OCI-LY3 (cell line): ENCODE data around the gene CELF4.

Experiments
- H2AFZ ChIP-seq: fragments of 200-600, 300-600 bp; shearing (Covaris generic); 2 replicates; pipeline ENCODE4 v1.6.0; 2014; ENCODE audit warnings: antibody characterized with exemption, low read depth, low read length
- H3K27ac ChIP-seq: fragments of 200-600, 300-600 bp; sonication (generic); 2 replicates; pipeline ENCODE4 v1.5.1; 2014; ENCODE audit warnings: mild to moderate bottlenecking, low read length, moderate library complexity, mixed read lengths
- H3K27me3 ChIP-seq: fragments of 200-600, 300-600 bp; sonication (generic); 2 replicates; pipeline ENCODE4 v1.6.1; 2014; ENCODE audit warnings: low read depth, low read length, mixed read lengths
- H3K36me3 ChIP-seq: fragments of 200-600, 300-600 bp; sonication (generic); replicated peaks from 2 replicates; pipeline ENCODE3; 2014; ENCODE audit warnings: low read depth, low read length, mixed read lengths
- H3K4me1 ChIP-seq: fragments of 300-600, 200-600 bp; sonication (generic); 2 replicates; pipeline ENCODE4 v1.6.1; 2014; ENCODE audit warnings: low read length, mixed read lengths
- H3K4me2 ChIP-seq: fragments of 200-600, 300-600 bp; sonication (generic); 2 replicates; pipeline ENCODE4 v1.6.1; 2014; ENCODE audit warnings: low read length, mixed read lengths
- H3K4me3 ChIP-seq: fragments of 300-600, 200-600 bp; sonication (generic); 2 replicates; pipeline ENCODE4 v1.5.1; 2014; ENCODE audit warnings: antibody characterized with exemption, mild to moderate bottlenecking, low read length, moderate library complexity
- H3K79me2 ChIP-seq: fragments of 300-600, 200-600 bp; shearing (Covaris generic); 2 replicates; pipeline ENCODE4 v1.6.1; 2014; ENCODE audit warnings: mild to moderate bottlenecking, low read length, mixed read lengths
- H3K9ac ChIP-seq: fragments of 300-600, 200-600 bp; shearing (Covaris generic); 2 replicates; pipeline ENCODE4 v1.6.0; 2014; ENCODE audit warnings: mild to moderate bottlenecking, low read length, moderate library complexity
- H3K9me3 ChIP-seq: fragments of 200-600, 300-600 bp; shearing (Covaris generic); 2 replicates; pipeline ENCODE4 v1.6.1; 2014; ENCODE audit warnings: low read length, mixed read lengths; ENCODE audit not compliant: insufficient read depth
- H4K20me1 ChIP-seq: fragments of 200-600, 300-600 bp; sonication (generic); 2 replicates; pipeline ENCODE4 v1.6.1; 2016; ENCODE audit warnings: low read length, mixed read lengths; ENCODE audit not compliant: insufficient read depth
- EZH2phosphoT487 ChIP-seq: fragments of 200-600 bp; shearing (Covaris generic); IDR thresholded peaks from 2 replicates; pipeline ENCODE4 v1.6.1; 2018; ENCODE audit warnings: antibody characterized with exemption, mixed run types, low read depth
- TF ChIP-seq, protein P1 (sequence below): fragments of 200-600, 300-600 bp; sonication (generic); IDR thresholded peaks from 2 replicates; pipeline ENCODE4 v1.5.1; 2014; ENCODE audit warnings: antibody characterized with exemption, low read length, low read depth

Gene CELF4

DNA sequence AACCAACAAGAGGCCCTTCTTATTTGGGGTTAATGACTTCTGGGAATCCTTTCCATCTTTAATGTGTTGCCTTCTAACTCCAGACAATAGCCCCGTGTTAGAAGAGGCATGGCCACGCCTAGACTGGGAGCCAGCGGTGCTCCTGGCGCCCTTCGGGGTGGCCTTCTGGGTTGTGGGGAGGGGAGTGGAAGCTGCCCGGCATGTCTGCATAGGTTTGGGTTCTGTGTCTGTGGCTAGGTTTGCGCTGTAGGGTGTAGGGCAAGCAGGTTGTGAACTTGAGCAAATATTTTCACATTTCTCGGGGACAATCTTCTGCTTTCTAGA, 40.4 kb downstream of the CELF4 start:
- Histone ChIP-seq H3K27me3 (no peaks in the 10 kb centered on the region), H3K36me3 (no peaks in the 10 kb centered on the region), H2AFZ (no peak overlapping the region), H3K27ac (no peak overlapping the region), H3K4me2 (no peak overlapping the region), H3K4me3 (no peak overlapping the region), H3K4me1 (peaks cover 22% of the 10 kb centered on the region), H3K9ac (no peak overlapping the region), H4K20me1 (no peaks in the 10 kb centered on the region), H3K79me2 (no peaks in the 10 kb centered on the region), H3K9me3 (no peaks in the 10 kb centered on the region)
- TF ChIP-seq, protein P1, sequence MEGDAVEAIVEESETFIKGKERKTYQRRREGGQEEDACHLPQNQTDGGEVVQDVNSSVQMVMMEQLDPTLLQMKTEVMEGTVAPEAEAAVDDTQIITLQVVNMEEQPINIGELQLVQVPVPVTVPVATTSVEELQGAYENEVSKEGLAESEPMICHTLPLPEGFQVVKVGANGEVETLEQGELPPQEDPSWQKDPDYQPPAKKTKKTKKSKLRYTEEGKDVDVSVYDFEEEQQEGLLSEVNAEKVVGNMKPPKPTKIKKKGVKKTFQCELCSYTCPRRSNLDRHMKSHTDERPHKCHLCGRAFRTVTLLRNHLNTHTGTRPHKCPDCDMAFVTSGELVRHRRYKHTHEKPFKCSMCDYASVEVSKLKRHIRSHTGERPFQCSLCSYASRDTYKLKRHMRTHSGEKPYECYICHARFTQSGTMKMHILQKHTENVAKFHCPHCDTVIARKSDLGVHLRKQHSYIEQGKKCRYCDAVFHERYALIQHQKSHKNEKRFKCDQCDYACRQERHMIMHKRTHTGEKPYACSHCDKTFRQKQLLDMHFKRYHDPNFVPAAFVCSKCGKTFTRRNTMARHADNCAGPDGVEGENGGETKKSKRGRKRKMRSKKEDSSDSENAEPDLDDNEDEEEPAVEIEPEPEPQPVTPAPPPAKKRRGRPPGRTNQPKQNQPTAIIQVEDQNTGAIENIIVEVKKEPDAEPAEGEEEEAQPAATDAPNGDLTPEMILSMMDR = no peak
- TF ChIP-seq EZH2phosphoT487 = no peak

GRCh38 chr18:37524498-37525261, 40.9 kb downstream of the CELF4 start:
- H3K4me3 ChIP-seq = no peak overlapping the region

GRCh38 chr18:37524139-37524497, 41.5 kb downstream of the CELF4 start:
- Histone ChIP-seq H3K9me3 (no peaks in the 10 kb centered on the region), H3K27me3 (no peaks in the 10 kb centered on the region), H3K9ac (no peak overlapping the region), H3K27ac (no peak overlapping the region), H2AFZ (no peak overlapping the region), H3K4me2 (no peak overlapping the region), H3K4me1 (peaks cover 16% of the 10 kb centered on the region), H4K20me1 (no peaks in the 10 kb centered on the region), H3K79me2 (no peaks in the 10 kb centered on the region), H3K4me3 (no peak overlapping the region), H3K36me3 (no peaks in the 10 kb centered on the region)
- no peak for TF ChIP-seq EZH2phosphoT487
- TF ChIP-seq, protein P1 = no peak

More at GRCh38 chr18:37524498-37525261, 40.9 kb downstream of the CELF4 start:
- Histone ChIP-seq H3K79me2 (no peaks in the 10 kb centered on the region), H2AFZ (no peak overlapping the region), H3K4me2 (no peak overlapping the region), H4K20me1 (no peaks in the 10 kb centered on the region), H3K27me3 (no peaks in the 10 kb centered on the region), H3K9ac (no peak overlapping the region), H3K27ac (no peak overlapping the region), H3K4me1 (peaks cover 17% of the 10 kb centered on the region), H3K9me3 (no peaks in the 10 kb centered on the region), H3K36me3 (no peaks in the 10 kb centered on the region)
- TF ChIP-seq, protein P1 = no peak
- TF ChIP-seq EZH2phosphoT487 = no peak

DNA sequence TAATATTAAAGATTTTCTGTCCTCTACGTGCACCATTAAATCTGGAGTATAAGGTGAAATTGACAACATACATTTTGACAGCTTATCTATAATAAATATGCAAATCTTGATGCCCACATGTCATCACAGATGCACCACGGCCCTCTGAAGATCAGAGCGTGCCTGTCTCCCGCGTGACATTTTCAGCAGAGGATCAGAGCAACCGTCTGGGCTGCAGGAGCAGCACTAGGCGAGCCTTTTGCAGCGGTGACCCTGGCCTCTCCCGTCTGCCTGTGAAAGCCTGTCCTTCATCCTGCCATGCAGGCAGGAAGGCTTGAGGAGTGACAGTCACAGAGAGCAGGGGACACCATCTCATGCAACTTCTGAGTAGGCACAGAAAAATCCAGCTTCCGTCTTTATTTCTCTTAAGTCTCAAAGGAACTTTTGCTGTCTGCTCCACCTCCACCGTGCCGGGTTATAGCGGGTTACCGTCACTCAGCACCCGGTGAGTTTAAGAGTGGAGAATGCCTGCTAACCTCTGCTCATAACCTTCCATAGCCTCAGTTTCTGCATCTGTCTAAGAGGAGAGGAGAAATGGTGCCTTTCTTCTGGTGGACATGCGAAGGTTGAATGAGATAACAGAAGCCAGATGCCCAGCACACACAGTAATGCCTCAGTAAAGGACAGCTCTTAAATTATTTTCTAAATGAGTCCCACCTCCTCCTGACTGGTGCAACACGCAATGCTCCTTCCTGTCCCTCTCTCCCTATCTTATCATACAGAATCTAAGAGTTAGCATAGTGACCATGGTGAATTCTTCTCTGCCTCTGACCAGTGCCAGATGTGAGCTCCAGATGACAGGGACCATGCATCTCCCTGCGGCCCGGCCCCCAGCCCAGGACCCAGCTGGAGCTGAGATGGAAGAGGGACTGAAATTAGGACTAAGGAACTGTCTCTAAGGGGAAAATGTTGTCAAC, 43.8 kb downstream of the CELF4 start:
- Histone ChIP-seq H3K9ac (no peak overlapping the region), H3K9me3 (no peaks in the 10 kb centered on the region), H3K4me1 (peaks cover 8% of the 10 kb centered on the region), H3K4me2 (no peak overlapping the region), H2AFZ (no peak overlapping the region), H3K79me2 (no peaks in the 10 kb centered on the region), H3K36me3 (no peaks in the 10 kb centered on the region), H3K4me3 (no peak overlapping the region), H3K27me3 (no peaks in the 10 kb centered on the region), H3K27ac (no peak overlapping the region), H4K20me1 (no peaks in the 10 kb centered on the region)
- TF ChIP-seq, protein P1 = no peak
- TF ChIP-seq EZH2phosphoT487 = no peak
